Adrenal gland (tissue), 12 donors: Measurements from ENCODE around the gene CPS1. TPM values are rescaled to one million over a fixed set of nuclear protein-coding genes. Genes with fewer than 3 reads are reported as not detected.

Experiments used
- DNase-seq, 7 donors: peaks; one replicate each; pipeline ENCODE4 v3.0.0-alpha.2; 2019 to 2020
- H3K27ac ChIP-seq, 5 donors: fragments of 200-600 bp; sonication (generic) in 4 of 5; 1 replicate in 3 of 5; 2 replicates in 2 of 5; pipeline versions ENCODE4 v1.5.1 to v1.8.0; 2016 to 2020; ENCODE audit warnings: mild to moderate bottlenecking in 1 of 5
- H3K27me3 ChIP-seq: fragments of 200-600 bp; 2 replicates; pipeline ENCODE4 v1.8.0; 2021
- H3K36me3 ChIP-seq, 2 donors: fragments of 200-600 bp; replicated peaks in 1 of 2; 1 replicate in 1 of 2; 2 replicates in 1 of 2; pipeline versions ENCODE4 v1.5.1 to v1.8.0; 2018 to 2022
- H3K4me1 ChIP-seq, 2 donors: fragments of 200-600 bp; replicated peaks in 1 of 2; 1 replicate in 1 of 2; 2 replicates in 1 of 2; pipeline versions ENCODE4 v1.5.1 to v1.8.0; 2018 to 2021
- H3K4me3 ChIP-seq, 4 donors: fragments of 200-600 bp; sonication (generic) in 3 of 4; one replicate each; pipeline ENCODE4 v1.5.1; 2016 to 2018
- H3K9me3 ChIP-seq, 3 donors: fragments of 200-600 bp; sonication (generic) in 1 of 3; replicated peaks in 1 of 3; 1 replicate in 2 of 3; 2 replicates in 1 of 3; pipeline versions ENCODE4 v1.5.1 to v1.8.0; 2016 to 2021
- CTCF ChIP-seq, 6 experiments: fragments of 450-650 bp in 4 of 6; fragments of 200-600 bp in 2 of 6; sonication (generic) in 1 of 6; IDR thresholded peaks; 1 replicate in 5 of 6; 2 replicates in 1 of 6; pipeline versions ENCODE4 v1.5.1 to v1.8.0; 2016 to 2021; ENCODE audit warnings: antibody characterized with exemption in 6 of 6, mild to moderate bottlenecking in 2 of 6, moderate library complexity in 1 of 6
- POLR2A ChIP-seq, 2 donors: fragments of 450-650 bp; IDR thresholded peaks; one replicate each; pipeline ENCODE4 v1.6.1; 2017; ENCODE audit warnings: antibody characterized with exemption in 2 of 2, mild to moderate bottlenecking in 2 of 2, moderate library complexity in 1 of 2
- WGBS, 4 donors: extraction: QIAGEN DNeasy Blood & Tissue Kit in 2 of 4; methylation state at CpG; one replicate each; pipeline versions ENCODE4 v1.1.5 to v1.1.7; 2013 to 2017; 5-methylcytosine and 5-hydroxymethylcytosine counted together
- intact Hi-C, 2 donors: fragments of 100-400 bp; cut with DNase I; formaldehyde crosslinking; loops; one replicate each; pipeline versions ENCODE4 v1.14.1 to v1.15.0; 2022 to 2023
- polyA plus RNA-seq, 3 donors: library from polyadenylated mRNA; stranded (reverse); fragments of 200-250 nt in 2 of 3; fragments of 350-450 nt in 1 of 3; fragmentation: Illumina TruSeq in 1 of 3; extraction: RNeasy Lipid Tissue Mini Kit (QIAGEN cat#74804) in 1 of 3; gene quantifications; one replicate each; pipeline ENCODE4 v1.2.3, GENCODE V29; 2013 to 2014
- total RNA-seq, 9 donors: library from RNA; depleted of rRNA in 4 of 9; stranded (reverse); fragments of >200 nt in 4 of 9; fragments of 120-200 nt in 1 of 9; fragmentation: NEBNext Ultra II Directional in 1 of 9; extraction: Animal tissue kit (Norgen Biotek cat#: 25700) in 1 of 9; gene quantifications; one replicate each; pipeline versions ENCODE4 v1.1.0 to v1.2.4, GENCODE V29; 2013 to 2023
- donor health status: healthy with polysubstance abuse.
- donor health status: Bipolar disorder and iron deficiency.
- donor health status: DM: yes; HTN: yes; CAD: no.
- donor health status: DM: no; HTN: no; CAD: no.
- donor health status: DM: no; HTN: no; CAD: no.
- donor health status: DM: yes; HTN: yes; CAD: no.

The CPS1 gene
- total and polyA plus RNA-seq, 12 donors, result 0.61 to 4.3 (median 1.7) TPM

GRCh38 chr2:210654091-210654490 is 97.7 kb downstream of the CPS1 start:
- intact Hi-C loops, result no loop called here
- Histone ChIP-seq H3K36me3 (no peaks in the 10 kb centered on the region), H3K4me1 (no peaks in the 10 kb centered on the region), H3K4me3 (no peak overlapping the region), H3K27ac (no peak overlapping the region), H3K27me3 (no peaks in the 10 kb centered on the region), H3K9me3 (no peaks in the 10 kb centered on the region)
- 66 to 70% (median 68%) methylated on average over 1 of the region's 1 CpG for WGBS, 4 donors
- TF ChIP-seq POLR2A (IDR thresholded peaks at IDR 0.05), result no peak
- TF ChIP-seq CTCF (IDR thresholded peaks at IDR 0.05), result no peak
- DNase-seq, result no peak

- DNase-seq, result no peak
These were observed 99.0 kb downstream of the CPS1 start for GRCh38 chr2:210655229-210655975.

GRCh38 chr2:210657874-210658273 is 101.5 kb downstream of the CPS1 start:
- H3K9me3 ChIP-seq, result no peaks in the 10 kb centered on the region
- WGBS, 4 donors, result 60 to 79% (median 76%) methylated on average over 1 of the region's 1 CpG
- no peaks in the 10 kb centered on the region for H3K27me3 ChIP-seq
- no peaks in the 10 kb centered on the region for H3K36me3 ChIP-seq
- TF ChIP-seq POLR2A (IDR thresholded peaks at IDR 0.05) (no peak), CTCF (IDR thresholded peaks at IDR 0.05) (no peak)
- H3K4me1 ChIP-seq, result no peaks in the 10 kb centered on the region
- no peak overlapping the region for H3K4me3 ChIP-seq
- H3K27ac ChIP-seq, result no peak overlapping the region
- DNase-seq, result no peak
- intact Hi-C loops, result no loop called here

More at GRCh38 chr2:210655229-210655975, 99.0 kb downstream of the CPS1 start:
- Histone ChIP-seq H3K4me1 (no peaks in the 10 kb centered on the region), H3K4me3 (no peak overlapping the region), H3K27me3 (no peaks in the 10 kb centered on the region), H3K36me3 (no peaks in the 10 kb centered on the region), H3K27ac (no peak overlapping the region), H3K9me3 (no peaks in the 10 kb centered on the region)
- no peak for TF ChIP-seq POLR2A (IDR thresholded peaks at IDR 0.05)
- no peak for TF ChIP-seq CTCF (IDR thresholded peaks at IDR 0.05)
- intact Hi-C loops, result no loop called here
- WGBS, 4 donors, result 25 to 40% (median 39%) methylated on average over 3 of the region's 3 CpGs

- no peaks in the 10 kb centered on the region for H3K27me3 ChIP-seq
- H3K9me3 ChIP-seq, result no peaks in the 10 kb centered on the region
- H3K4me3 ChIP-seq, result no peak overlapping the region
- H3K27ac ChIP-seq, result no peak overlapping the region
- TF ChIP-seq POLR2A (IDR thresholded peaks at IDR 0.05) (no peak), CTCF (IDR thresholded peaks at IDR 0.05) (no peak)
- intact Hi-C loops, result no loop called here
- H3K36me3 ChIP-seq, result no peaks in the 10 kb centered on the region
- no peaks in the 10 kb centered on the region for H3K4me1 ChIP-seq
- DNase-seq, result no peak
These were observed 104.4 kb downstream of the CPS1 start for GRCh38 chr2:210660751-210661150.
